Astrocyte of the cerebellum (primary cell): ENCODE data around the gene ITPR2.
A peak's percentile ranks its signal among the peaks of the same experiment; 100 is the strongest.

Experiments
- DNase-seq: peaks from one replicate; pipeline ENCODE4 v3.0.0-alpha.2; 2011; ENCODE audit warnings: low read depth
- H3K4me3 ChIP-seq: 2 replicates; pipeline ENCODE4 v1.5.1; 2011; ENCODE audit warnings: mild to moderate bottlenecking, low read depth, low read length, moderate library complexity
- in situ Hi-C: cut with HindIII; loops from 2 replicates; pipeline ENCODE4 v1.10.0; 2017; ENCODE audit warnings: low sequenced_read_pairs
- TF ChIP-seq, protein P1 (sequence below): IDR thresholded peaks from 2 replicates; pipeline ENCODE4 v1.5.1; 2012; ENCODE audit warnings: low read length, low read depth, moderate library complexity, mild to moderate bottlenecking; ENCODE audit errors: missing control alignments

Gene ITPR2

DNA sequence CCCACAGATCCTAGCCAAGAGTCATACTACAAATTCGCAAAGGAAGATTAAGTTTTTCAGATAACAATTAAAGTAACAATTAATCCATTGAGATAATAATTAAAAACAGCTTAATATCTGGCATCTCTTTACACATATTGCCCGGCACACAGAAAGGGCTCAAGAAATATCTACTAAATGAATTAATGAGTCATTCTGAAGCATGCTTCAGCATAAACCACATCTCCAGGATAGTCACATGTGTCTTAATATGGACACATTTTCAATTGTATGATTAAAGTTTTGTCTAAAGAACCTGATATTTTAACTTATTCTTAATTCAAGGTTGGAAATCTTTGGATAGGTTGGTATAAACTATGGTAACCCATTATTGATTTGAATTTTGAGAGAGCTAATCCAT, 9.6 kb downstream of the ITPR2 start:
- TF ChIP-seq, protein P1, sequence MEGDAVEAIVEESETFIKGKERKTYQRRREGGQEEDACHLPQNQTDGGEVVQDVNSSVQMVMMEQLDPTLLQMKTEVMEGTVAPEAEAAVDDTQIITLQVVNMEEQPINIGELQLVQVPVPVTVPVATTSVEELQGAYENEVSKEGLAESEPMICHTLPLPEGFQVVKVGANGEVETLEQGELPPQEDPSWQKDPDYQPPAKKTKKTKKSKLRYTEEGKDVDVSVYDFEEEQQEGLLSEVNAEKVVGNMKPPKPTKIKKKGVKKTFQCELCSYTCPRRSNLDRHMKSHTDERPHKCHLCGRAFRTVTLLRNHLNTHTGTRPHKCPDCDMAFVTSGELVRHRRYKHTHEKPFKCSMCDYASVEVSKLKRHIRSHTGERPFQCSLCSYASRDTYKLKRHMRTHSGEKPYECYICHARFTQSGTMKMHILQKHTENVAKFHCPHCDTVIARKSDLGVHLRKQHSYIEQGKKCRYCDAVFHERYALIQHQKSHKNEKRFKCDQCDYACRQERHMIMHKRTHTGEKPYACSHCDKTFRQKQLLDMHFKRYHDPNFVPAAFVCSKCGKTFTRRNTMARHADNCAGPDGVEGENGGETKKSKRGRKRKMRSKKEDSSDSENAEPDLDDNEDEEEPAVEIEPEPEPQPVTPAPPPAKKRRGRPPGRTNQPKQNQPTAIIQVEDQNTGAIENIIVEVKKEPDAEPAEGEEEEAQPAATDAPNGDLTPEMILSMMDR: no peak
- in situ Hi-C loops: no loop called here
- no peak for DNase-seq
- no peak overlapping the region for H3K4me3 ChIP-seq

DNA sequence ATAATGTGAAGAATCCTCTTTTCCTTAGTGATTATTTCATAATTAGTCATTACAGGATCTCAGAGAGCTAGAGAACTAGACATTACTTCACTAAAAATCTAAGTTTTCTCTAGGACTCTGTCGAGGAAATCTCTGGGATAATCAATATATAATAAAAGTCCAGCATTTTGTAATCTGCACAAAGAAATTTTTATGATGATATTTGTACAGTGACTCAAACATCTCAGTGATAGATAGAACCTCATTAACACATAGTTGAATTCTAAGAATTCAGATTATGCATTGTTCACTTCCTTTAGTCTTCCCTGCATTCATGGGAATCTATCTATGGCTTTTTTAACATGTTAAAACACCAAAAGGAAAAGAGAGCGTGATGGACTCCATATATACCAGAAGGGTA, 11.0 kb downstream of the ITPR2 start:
- no peak overlapping the region for H3K4me3 ChIP-seq
- in situ Hi-C loops: no loop called here
- DNase-seq: no peak
- TF ChIP-seq, protein P1: no peak

DNA sequence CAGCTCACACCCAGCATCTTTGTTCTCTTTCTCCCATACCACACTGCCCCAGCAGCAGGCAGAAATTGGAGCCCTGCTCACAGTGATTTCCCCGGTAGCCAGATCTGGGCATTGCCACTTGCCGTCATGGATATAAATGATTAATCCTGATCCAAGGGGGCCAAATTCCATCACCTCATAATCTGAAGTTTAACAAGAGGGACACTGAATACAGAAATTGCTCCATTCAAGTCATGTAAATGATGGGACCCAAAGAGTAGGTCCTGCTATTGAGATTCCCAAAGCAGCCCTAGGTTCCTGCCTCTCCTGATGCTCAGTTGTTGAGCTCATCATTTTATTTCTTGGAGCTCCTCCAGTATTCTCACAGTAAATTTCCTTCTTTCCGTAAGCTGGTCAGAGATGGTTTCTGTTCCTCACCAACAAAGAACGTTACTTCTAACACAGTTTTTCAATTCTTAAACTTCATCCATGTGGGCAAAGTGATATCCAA, 11.7 kb downstream of the ITPR2 start:
- peak overlapping the region; percentile 2 for H3K4me3 ChIP-seq
- peak; percentile 37 for DNase-seq
- TF ChIP-seq, protein P1: no peak
- in situ Hi-C loops: no loop called here

DNA sequence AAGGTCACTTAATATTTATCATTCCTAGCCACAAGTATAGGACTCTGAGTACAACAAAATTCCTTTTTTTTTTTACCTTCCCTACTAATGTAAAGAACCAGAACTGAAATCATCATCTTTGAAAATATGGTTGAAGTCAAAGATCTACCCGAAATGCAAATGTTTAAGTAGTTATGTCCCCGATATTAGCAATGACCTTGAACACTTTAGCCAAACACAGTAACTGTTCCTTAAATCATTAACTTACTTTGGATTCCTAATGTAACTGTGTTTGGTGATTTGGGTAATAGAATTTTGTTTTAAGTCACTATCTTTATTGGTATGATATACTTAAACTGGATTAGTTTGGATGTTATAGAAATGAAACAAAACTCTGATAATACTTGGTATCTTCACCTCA, 14.4 kb downstream of the ITPR2 start:
- no peak for DNase-seq
- TF ChIP-seq, protein P1: no peak
- in situ Hi-C loops: no loop called here
- H3K4me3 ChIP-seq: no peak overlapping the region

DNA sequence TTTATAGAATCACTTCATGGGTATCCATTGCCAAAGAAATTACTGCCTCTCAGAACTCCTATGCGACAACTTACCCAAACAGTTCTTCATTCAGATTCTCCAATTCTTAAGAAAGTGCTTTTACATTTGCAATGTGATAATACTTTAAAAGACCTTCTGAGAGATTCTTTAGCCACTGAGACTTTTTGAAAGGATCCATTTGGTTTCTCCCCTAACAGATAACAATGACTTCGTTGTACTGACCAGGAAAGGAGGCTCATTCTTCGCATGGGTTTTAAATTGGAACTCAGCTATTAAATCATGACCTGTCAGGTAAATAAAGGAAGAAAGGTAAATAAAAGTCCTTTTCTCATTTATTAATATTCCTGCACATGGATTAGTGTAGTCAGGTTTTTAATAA, 14.8 kb downstream of the ITPR2 start:
- in situ Hi-C loops: no loop called here
- H3K4me3 ChIP-seq: no peak overlapping the region
- TF ChIP-seq, protein P1: no peak
- no peak for DNase-seq

DNA sequence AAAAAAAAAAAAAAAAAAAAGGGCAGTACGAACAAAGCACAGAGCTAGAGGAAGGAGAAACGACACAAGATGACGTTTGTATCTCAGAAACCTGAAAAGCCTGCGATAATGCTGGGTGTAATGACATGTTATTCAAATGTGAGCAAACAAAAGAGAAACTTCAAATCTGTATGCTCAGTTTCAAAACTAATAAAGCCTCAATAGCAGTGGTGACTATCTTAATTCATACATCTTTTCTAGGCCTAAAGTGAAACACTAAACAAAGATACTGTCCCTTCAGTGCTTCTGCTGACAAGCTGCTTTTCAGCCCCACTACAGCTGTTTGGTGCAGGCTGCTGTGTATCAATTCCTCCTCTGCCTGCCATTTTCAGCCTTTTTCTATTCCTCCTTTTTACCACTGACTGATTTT, 15.8 kb downstream of the ITPR2 start:
- in situ Hi-C loops: no loop called here
- no peak overlapping the region for H3K4me3 ChIP-seq
- TF ChIP-seq, protein P1: no peak
- no peak for DNase-seq

DNA sequence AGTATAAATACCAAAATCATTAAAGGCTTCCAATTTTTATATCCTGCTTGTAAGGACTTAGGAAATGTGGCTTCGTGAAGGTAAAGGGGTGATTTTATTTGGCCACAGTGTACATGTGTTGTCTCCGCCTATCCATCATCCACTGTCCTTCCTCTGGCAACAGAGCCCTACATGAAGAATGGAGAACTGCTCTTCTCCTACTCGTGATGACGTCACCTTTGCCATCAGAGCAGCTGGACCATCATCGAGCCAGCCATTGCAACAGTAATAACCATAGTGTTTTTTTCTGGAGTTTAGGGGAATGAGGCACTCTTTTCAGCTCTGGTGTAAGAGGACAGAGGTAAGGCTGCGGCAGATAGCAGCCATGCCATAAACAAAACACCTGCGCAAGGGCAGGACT, 19.2 kb downstream of the ITPR2 start:
- no peak for DNase-seq
- no peak overlapping the region for H3K4me3 ChIP-seq
- TF ChIP-seq, protein P1: no peak
- in situ Hi-C loops: no loop called here
